ENCODE results near the gene ARHGAP25.

Gene ARHGAP25

DNA sequence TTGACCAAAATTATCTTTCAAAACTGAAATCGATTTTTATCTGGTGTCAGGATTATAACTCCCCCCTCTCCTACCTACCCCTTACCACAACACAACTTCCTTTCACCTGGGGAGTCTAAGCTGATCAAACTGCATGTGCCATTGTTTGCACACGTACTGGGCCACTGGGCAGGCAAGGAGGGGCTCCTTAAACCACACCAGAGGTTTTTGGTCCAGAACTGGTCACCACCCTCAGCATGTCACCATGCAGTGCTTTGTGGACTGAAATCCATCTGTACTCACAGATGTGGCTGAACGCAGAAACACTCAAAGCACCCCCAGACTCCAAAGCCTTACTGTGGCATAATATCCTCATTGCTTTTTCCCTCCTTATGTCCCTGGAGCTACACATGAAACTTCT lies 13.9 kb upstream of the ARHGAP25 start:
- no peak for DNase-seq (ENCODE audit: low spot score)

DNA sequence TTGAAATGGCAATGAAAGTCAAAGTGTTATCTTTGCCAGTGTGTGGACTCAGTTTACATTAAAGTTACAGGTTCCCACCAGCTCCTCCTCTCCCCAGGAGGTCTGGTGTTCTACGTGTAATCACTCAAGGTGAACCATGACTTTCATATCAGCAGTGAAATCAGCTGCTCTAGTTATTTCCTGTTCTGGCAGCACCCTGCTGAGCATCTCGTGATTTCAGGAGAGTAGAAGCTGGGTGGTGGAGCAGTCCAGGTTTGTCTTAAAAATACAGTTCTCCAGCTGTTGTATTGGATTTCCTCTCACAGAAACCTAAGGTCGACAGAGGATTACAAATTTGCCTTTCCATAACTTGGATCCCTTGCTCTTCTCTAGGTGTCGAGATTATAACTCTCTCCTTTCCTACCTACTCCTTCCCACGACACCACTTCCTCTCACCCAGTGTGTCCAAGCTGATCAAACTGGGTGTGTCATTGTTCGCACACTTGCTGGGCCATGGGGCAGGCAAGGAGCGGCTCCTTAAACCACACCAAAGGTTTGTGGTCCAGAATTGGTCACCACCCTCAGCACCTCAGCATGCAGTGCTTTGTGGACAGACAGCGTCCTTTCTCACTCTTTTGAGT lies 13.0 kb upstream of the ARHGAP25 start:
- no peak for DNase-seq (ENCODE audit: low spot score)

DNA sequence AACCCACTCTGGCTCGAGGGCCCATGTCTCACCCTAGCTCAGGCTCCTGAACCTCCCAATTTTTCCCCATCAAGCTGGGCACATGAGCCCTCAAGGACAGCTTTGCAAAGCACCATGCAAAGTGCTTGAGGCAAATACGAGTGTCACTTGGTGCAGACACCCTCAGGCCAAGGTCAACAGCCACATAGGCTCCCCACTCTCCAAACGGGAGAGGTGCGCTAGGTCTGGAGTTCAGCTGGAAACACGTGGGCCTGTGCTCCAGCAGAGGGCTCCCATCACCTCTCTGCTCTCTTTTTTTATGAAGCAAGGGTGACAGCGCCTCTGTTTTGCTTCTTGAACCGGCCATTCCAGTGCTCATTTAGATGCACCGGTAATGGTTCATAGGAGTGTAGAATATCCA lies 11.9 kb upstream of the ARHGAP25 start:
- no peak for DNase-seq (ENCODE audit: low spot score)

DNA sequence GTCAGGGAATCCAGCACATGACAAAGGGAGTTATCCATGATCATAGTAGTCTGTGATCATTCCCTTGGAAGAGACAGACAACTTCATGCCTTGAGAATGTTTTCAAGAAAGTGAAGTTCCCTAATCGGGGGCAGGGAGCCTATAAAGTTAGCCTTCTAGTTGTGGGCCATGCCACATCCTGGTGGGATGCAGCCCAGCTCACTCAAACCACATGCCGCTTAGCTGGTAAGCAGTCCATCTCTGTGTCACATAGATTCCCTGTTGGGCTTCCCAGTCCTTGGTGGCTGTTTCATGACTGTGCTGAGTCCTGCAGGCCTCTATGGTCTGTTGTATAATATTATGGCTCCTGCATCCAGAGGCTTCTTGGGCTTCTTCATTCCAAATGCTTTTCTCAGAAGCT lies 11.4 kb upstream of the ARHGAP25 start:
- DNase-seq (ENCODE audit: low spot score) = no peak

DNA sequence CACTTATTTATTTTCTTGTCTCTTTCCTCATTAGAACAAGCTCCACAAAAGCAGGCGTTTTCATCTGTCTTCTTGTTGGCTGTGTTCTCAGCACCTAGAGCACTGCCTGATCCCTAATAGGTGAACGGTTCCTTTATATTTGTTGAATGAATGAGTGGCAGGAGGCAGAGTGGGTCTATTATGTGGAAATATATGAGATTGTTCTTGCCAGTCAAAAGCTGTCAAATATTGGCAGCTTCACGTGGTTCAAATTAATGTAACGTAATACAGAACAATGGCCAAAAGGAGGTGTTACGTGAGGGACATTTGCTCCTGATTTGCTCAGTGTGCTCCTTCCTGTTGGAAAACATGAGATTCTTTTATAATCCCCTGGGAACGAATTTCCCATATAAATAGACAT lies 8.5 kb upstream of the ARHGAP25 start:
- no peak for DNase-seq (ENCODE audit: low spot score)

DNA sequence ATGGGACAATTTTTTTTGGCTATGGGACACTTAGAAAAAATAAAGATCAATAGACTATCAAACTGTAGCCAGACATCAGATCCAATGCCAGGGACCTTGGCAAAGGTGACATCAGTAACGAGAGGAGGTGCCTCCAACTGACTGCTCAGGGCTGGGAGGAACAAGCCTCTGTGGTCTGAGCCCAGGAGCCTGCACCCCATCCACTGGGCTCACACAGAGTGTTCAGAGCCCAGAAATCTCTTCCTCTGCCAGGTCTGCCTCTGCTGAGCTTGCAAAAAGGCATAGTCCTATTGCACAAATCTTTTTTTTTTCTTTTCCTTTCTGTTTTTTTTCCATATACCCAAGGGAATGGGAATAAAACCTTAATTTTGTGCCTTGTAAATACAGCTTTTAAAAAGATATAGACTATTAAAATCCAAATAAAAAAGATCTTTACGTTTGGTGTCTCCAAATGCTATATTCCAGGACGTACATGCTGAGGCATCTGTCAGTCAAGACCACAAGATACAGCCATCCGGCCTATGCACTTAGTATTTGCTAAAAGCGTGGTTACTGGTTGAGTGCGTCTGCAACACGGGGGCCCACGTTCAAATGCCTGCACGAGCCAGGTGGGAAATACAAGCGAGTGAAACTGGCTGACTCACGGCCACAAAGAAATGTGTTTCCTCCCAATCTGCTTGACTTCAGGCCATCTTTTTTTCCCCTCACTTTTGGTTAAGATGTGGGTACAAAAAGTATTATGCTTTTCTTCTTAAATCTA lies 7.8 kb upstream of the ARHGAP25 start:
- no peak for DNase-seq (ENCODE audit: low spot score)

DNA sequence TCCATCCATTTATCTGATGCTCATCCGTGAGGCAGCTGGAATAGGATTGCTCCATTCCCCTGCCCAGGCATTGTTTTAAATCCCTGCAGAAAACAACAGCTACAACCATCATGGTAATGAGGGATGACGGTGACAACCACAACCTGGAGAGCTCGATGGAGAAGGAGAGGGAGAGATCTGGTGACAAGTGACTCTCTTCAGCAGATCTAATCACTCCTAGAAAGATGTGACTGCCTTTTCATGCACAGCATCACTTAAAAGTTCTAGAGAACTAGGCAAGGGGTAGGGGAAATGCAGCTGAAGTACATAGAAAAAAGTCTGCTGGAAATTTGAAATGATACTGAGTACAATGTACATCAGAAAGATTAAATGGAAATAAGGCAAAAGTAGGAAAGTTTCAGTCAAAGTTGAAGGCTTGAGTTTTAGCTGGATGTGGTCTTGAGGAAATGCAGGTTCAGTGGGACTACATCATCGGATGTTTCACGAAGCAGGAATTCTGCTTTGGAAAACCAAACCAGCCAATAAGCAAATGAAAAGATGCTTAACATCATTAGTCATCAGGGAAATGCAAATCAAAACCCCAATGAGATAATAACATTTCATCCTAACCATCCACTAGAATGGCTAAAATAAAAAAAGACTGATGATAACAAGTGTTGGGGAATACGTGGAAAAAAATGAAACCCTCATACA lies 6.8 kb upstream of the ARHGAP25 start:
- DNase-seq (ENCODE audit: low spot score) = peak; percentile 36

DNA sequence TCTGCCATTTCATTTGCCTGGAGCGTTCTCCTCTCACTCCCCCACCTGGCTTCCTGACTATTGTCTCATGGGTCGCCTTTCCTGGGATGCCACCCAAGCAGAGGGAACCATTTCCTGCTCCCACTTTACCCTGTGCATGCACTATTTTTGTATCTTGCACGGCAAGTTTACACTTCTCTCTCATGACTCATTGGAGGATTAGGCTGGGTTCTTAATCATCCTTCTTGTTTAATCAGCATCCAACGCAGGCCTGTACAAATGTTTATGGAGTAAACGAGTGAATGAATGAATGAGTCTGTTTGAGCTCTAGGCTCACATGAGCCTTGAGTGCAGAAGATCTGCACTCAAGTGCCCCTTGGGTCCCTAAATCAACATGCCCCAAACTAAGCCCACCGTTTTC lies 3.8 kb upstream of the ARHGAP25 start:
- peak; percentile 54 for DNase-seq (ENCODE audit: low spot score)

DNA sequence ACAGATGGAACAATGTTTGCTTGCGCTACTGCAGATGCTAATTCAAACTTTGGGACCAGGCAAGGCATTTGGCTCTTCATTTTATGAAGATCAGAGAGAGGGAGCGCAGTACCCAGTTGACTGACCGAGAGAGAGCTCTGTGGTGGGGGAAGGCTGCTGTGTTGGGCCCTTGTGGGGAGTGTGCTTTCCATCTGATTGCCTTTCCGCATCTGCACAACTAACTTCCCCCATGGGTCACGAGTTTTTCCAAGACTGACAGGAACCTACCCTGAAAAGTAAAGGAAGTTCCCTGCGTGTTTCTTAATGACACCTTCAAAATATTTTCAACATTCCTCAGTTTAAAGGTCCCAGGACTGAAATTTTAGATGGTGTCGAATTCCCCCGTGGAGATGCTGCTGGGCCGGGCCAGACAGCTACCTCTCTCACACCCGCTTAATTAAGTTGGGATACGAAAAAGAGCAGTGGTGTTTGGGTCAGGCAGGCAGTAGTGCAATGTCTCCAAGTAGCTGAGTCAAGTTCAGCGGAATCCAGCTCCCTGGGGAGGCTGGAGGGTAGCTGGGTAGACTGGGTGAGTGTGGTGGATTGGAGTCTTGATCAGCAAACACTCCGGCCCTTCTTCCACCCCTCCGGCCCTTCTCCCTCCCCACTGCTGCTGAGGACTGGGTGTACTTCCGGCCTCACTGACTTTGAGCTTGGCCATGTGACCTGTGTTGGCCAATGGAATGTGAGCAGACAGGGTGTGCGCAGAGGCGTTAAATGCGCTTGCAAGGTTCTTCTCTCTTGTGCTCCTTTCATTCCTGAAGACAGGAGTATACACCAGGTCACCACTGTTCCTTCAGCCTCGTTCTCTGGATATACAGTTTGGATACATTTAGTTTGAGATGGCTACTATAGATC lies 2.3 kb upstream of the ARHGAP25 start:
- no peak for DNase-seq (ENCODE audit: low spot score)

DNA sequence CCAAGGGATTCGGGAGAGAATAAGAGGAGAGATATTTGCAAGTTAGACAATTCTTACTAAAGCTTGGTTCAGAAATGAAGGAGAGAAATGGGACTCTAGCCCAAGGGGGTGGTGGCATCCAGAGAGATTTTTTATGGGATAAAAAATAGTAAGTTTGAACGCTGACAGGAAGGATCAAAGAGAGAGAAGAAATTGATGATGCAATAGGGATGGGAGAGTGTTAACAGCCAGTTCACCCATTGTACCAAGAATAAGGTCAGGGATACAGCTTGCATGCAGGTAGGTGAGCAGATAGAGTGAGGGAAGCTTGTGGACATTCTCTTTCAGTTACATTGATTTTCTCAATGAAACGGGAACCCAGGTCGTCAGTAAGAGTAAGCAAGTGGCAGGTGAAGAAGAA lies 1.2 kb upstream of the ARHGAP25 start:
- no peak for DNase-seq (ENCODE audit: low spot score)

DNA sequence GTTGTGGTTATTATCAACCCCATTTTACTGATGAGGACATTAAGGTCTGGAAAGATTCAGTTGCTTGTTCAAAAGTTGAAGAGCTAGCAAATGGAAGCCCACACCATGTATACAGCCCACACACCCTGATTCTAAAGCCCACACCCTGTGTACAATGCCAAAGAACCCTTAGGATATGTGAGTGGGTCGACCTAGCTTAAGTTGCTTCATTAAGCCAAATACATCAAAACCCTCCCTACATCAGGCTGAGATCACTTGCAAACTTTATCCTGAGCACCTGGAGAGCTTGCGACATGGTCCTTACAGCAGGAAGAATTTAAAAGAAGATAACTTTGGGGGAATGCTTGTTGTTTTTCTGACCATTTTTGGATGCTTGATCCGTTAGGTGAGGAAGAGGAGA lies 435 bp upstream of the ARHGAP25 start:
- DNase-seq (ENCODE audit: low spot score) = no peak

DNA sequence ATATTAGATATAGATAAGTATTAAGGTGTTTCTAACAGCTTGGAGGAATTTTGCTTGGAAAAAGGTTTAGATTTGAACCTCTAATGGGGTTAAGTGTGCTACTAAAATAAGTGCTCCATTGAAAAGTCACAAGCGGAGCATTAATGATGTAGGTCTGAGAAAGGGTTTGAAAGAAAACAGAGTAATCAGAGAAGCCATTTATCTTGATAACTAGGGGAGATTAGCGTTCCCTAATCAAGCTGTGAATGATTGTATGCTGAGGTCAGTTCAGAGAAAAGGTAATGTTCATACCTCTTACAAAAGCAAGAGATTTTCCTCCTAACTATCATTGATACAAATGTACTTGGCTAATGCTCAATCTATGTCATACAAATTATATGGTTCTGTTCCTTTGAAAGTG lies 1.5 kb downstream of the ARHGAP25 start:
- DNase-seq (ENCODE audit: low spot score) = no peak

DNA sequence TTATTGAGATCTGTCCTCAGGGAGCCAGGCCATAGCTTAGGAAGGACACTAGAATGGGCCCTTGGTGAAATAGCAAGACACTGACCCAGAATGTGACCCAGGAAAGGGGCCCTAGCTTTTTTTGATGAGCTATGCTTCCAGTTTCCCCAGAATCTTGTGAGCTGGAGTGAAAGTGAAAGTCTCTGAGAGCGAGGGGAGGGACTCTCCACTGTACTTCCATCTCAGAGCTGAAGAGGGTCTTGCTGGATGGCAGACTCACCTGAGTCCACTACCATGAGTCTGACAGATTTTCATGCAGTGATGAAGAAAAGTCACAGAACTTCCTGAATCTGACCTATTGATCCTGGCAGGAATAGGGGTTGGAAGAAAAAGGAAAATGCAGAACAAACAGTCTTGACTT lies 3.1 kb downstream of the ARHGAP25 start:
- DNase-seq (ENCODE audit: low spot score) = no peak

DNA sequence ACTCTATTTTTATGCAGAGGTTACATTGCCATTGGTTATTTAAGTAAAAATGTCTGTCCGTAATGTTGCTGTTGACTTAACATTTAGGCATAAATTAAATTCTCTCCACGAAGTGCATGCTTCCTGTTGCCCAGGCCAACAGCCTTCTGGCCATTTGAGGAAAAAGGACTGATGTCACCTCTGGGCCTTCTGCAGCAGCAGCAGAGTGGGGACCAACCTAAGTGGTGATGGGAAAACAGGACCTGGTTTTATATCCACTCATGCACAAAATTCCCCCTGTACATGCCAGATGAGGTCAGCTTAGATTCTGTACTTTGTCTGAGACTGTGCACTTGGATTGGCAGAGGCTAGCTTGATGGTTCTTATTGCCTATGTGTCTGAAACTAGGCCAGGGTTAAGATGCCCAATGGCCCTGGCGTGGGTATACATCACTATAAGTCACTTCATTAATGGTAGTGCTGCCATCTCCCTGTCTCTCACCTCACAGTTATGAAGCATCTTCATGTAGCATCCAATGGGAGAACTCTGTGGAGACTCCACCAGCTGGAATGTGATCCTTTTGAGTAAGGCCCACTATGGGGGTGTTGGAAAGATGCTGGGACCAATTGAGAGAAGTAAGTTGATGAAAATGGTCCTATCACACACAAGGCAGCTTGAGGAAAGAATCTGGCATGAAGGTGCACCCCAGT lies 4.4 kb downstream of the ARHGAP25 start:
- DNase-seq (ENCODE audit: low spot score) = no peak

DNA sequence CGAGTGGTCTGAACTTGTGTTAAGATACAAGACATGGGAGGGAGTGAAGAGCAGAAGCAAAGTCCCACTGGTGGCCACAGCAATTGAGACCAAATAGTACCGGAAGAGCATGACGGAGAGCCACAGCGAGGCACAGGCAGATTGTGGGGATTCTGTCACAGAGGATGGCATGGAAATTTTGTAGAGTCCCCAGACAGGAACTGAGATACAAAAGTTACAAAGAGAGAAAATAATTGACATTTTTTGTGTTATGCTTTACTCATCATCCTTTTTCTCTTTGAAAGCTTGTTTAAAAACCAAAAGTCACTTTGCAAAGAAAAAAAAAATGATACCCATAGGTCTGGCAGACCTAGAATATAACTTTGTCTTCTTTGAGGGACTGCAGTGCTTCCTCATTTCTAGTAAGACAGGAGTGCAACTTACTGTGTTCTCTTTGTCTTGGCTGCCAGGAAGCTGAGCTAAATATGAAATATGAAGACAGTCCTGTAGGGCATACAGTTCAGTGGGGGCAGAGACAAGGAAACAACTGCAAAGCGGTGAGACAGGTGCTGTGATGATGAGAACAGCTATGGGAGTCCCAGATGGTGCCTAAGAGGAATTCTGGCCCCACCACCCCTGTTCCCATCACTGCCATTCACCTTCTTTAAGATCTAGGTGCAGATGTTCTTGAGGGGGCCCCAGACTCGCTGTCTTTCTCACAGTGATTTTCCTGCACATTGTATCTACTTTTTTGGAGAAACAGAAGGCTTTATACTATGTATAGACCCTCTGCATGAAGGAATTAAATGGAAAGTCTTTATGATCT lies 5.2 kb downstream of the ARHGAP25 start:
- no peak for DNase-seq (ENCODE audit: low spot score)

DNA sequence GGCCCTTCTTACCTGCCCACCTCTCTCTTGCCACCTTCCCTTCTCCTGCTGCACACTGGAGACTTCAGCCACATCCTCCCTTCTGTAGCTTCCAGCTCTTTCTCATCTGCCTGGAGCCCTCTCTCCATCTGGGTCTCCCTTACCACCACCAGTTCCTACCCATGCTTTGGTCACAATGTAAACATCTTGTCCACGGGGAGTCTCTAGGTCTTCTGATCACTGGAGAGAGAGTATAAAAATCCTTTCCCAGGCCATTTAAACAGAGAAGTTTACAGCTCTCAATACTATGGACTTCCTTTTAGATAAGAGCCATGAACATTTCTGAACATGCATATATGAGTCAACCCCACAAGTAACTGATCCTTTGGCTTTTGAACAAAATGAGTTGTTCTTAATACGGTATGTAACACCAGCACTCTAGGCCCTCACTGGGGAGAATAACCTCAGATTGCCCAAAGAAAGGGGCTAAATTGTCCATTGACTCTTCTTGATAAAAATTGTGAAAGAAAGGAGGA lies 5.8 kb downstream of the ARHGAP25 start:
- DNase-seq (ENCODE audit: low spot score) = no peak

DNA sequence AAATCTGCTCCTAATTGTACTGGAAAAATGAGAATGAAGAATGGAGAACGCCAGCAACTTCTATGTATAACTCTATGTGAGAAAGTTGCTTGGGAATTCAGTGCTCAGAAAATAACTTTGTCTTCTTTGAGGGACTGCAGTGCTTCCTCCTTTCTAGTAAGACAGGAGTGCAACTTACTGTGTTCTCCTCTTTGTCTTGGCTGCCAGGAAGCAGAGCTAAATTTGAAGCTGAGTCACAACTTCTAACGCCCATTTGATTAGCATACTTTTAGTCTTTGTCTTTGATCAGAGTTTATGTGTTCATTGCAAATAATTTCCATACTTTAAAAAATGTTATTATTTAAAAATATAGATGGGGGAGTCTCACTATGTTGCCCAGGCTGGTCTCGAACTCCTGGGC lies 6.6 kb downstream of the ARHGAP25 start:
- no peak for DNase-seq (ENCODE audit: low spot score)

DNA sequence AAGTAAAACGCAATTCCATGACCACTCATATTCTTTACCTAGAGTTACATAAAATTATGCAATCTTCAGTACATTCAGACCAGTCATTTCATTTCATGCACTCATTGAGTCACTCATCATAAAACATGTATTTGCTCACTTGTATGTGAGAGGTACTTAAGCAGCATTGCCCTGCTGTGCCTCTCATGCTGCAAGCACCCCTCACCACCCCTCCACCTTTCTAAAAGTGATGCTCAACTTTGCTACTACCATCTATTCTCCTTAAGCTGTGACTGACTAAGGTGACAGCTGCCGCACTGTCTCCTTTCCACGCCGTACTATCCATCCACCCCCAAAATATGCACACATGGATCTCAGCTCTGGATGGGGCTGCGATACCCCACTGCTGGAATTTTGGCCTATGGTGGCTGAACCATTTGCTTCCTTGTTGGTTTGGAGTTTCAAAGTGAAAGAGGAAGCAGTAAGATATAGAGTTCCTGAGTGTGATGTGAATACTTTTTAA lies 7.2 kb downstream of the ARHGAP25 start:
- no peak for DNase-seq (ENCODE audit: low spot score)

DNA sequence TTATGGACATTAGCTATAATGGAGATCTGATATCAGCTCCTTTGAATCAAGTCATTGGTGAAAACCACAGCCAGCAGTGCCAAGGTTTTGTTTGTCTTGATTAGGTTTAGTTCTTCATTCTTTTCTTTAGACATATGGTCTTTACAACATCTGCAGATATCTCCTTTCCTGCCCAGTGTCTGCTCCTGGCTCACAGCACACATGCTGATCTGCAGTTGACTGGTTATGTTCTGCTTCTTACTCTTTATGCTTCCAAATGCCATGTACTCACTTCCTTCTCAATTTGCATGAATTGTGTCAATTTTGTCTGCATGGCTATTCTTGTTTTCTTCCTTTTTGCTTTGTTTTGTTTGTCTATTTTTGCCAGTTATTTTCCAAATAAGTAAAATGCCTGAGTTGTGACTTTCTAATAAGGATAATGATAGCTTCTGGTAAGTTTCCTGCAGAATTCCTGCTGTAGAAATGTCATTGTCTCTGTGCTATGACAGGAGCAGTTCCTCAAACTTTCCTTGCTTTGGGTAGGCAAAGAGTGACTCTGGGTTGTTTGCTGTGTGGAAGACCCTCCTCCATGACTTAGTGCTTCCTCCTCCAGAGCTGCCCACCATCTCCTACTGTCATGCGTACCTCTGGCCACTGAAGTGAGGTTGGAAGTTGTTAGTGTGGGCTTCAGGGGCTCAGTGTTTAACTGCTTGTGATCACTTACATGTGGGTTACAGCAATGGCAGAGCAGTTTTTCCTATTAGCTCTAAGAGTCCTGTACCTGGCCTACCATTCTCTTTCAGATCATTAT lies 8.2 kb downstream of the ARHGAP25 start:
- no peak for DNase-seq (ENCODE audit: low spot score)

DNA sequence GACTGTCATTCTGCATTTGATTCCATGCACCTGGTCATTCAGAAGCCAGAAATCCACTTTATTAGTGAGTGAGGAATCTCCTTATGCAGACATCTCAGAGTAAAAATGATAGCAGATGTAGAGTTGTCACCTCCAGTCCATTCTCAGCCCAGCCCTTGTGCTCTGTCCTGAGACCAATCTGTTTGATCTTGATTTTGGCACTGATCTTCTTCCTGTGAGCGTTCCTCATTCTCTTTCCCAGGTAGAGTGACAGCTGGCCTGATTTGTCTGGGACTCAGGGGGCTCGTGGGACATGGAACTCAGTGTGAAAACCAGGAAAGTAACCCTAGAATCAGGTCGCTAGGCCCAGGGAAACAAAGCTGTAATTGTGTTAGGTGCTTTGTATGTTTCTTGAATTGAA lies 8.9 kb downstream of the ARHGAP25 start:
- no peak for DNase-seq (ENCODE audit: low spot score)
